CD4-positive, alpha-beta T cell treated with Interleukin-1 beta for 1 hour (primary cell): Measurements from ENCODE around the gene NKAIN1.
"Not testable (repeated sequence)": the region's sequence is repeated elsewhere in the genome, so short reads cannot be mapped to it uniquely, and the experiment has no call there.

Experiments used
- DNase-seq, 2 donors: peaks; one replicate each; pipeline ENCODE4 v3.0.0-alpha.2; 2020 to 2022

NKAIN1 gene

DNA sequence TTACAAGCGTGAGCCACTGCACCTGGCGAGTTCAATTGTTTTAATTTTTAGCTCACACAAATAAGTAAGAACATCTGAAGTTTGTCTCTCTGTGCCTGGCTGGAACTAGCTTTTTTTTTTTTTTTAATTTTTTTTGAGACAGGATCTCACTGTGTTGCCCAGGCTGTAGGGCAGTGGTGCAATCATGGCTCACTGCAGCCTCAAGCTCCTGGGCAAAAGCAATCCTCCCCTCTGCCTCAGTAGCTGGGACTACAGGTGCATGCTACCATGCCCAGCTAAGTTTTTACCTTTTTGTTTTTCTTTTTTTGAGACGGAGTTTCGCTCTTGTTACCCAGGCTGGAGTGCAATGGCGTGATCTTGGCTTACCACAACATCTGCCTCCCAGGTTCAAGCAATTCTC is 7.9 kb downstream of the NKAIN1 start:
- DNase-seq: no peak

DNA sequence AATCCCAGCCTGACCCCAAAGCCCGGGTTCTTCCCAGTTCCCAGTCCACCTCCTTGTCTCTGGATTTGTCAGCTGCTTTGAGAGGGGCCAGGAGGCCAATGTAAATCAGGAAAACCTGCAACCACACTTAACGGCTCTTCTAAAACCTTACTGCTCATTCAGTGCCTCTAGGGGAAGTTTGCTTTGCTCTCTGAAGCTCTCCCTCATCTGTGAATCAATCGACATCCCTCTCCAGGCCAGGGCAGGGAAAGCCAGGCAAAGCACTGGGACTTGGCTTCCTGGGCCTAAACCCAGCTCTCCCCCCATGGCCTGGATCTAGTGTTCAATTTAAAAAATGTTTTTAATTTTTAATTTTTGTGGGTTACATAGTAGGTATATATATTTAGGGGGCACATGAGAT is 9.3 kb downstream of the NKAIN1 start:
- DNase-seq: no peak

DNA sequence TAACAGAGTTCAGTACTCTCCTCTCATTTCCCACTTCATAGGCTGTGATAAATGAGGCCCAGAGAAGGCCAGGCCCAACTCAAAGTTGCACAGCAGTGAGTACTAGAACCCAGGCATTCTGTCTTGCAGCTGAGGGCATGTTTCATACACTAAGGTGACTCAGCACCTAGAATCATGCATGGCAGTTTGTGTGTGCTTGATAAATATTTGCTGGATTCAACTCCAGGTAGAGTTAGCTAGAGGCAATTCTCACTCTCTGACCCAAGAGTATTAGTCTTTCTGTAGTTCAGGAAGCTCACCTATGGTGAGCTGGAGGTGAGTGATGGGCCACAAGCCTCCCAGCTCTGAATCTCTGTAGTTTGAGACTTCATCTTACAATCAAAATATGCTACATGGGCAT is 10.7 kb downstream of the NKAIN1 start:
- DNase-seq: no peak

DNA sequence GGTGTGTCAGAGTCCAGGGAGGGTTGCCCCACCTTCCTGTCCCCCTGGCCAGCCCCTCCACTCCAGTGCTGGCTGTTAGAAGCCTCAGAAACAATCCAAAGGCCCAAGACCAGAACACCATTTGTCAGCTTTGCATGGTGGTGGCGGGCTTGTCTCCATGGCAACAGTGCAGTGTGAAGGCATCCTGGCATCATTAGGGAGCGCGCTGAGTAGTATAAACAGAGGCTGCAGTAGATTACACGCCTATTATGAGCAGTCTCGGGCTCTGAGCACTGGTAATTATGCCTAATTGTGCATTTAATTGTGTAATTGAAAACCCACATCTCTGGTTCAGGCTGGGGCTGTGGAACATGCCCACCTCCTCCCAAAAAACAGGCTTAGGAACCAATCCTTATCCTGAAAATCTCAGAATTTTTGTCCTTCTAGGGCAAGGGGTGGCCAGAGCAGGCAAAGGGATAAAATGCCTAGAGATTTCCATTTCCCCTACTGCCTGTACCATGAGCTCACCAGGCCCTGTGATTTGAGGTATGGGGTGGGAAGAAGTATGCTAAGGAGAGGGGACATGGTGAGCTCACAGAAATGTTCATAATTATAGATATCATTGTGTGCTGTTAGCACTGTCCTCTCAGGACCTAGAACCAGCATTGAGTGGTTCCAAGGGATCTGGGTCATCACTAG is 11.7 kb downstream of the NKAIN1 start:
- DNase-seq: no peak

DNA sequence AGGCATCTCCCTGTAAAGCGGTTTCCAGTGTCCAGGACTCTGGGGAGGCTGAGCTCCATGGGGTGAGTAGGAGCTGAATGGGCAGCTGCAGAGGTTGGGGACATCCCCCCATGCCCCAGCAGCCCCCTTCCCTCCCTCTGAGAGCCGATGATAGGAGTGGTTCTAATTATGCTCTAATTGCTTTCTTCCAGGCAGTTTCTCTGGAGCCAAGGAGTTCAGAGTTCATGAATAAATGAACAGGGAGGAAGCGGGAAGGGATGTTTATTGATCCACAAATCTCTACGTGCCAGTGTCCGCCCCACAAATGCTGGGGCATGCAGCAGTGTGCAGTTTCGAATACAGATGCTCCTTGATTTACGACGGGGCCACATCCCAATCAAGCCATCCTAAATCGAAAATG is 15.6 kb downstream of the NKAIN1 start:
- DNase-seq: no peak

DNA sequence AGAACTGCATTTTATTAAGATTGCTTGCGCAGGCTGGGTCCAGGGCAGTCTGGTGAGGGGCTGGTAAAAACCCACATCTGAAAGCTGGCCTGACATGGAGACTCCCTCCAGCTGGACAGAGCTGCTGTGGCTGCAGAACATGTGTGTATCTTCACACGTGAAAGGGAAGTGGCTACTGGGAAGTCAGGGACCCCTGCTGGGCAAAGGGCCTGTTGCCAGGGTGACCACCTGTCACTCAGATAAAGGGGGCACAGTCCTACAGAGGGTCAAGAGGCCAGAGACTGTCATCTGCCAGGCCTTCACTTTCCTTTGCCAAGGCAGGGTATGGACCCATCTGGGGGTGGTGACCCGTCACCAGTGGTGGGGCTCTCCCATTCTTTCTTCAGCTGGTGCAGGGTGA is 17.5 kb downstream of the NKAIN1 start:
- no peak for DNase-seq

DNA sequence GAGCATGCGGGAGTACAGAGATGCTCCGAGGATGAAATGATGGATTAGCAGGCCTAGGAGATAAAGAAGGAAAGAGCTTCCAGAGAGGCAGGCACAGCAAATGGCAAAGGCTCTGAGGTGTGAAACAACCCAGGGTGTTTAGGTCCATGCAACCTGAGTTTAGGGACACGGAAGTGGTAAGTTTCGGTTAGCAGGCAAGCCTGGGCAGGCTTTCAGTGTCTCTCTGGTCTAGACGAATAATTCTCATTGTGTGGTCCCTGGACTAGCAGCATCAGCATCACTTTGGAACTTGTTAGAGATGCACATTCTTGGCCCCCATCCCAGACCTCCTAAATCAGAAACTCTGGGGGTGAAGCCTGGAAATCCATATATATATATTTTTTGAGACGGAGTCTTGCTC is 18.6 kb downstream of the NKAIN1 start:
- no peak for DNase-seq

DNA sequence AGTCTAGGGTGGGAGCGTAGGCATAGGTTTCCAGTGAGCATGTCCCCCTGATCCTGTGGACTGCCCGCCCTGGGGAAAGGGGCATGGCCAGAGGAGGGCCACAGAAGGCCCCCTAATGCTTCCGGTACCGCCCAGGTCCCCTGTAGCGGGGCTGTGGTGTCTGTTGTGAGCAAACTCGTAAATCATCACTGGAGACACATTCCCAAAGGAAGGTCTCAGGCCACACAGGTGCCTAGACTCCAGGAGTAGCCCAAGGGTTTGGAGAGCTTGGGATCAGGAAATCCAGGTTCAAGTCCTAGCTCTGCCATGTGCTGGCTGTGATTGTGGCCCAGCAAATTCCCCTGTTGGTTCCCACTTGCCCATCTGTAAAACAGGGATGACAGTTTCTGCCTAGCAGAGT is 20.2 kb downstream of the NKAIN1 start:
- DNase-seq: no peak

DNA sequence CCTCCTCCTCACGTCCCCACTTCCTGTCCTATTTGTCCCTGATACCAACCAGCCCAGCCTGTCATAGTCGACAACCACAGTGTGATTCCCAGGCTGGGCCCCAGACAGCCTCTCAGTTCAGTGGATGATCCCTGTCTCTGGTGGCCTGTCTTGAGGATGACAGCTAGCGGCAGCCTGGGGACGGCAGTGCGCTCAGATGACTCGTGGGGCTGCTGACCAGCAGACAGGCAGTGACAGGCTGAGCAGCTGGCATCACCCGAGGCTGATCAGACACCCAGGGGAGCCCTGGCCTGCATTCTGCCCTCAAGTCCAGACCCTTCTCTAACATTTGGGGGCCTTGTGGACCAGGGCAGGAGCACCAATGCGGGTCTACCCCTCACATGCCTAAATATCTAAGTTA is 21.0 kb downstream of the NKAIN1 start:
- no peak for DNase-seq

DNA sequence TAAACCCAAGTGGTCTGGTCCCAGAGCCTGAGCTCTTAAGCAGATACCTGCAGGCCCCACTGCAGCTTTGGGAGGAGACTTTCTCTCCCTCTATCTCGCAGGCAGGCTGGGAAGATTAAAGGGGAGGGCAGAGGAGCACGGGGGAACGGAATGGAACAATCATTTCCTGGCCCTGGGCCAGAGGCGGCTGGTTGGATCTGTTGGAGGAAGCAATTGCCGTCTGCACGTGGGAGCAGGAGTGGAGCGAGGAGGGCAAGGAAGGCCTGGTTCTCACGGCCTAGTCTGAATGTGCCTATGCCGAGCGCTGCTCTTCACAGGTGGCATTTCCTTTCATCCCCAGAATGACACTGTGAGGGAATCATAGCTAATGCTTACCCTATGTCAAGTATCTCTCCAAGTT is 23.7 kb downstream of the NKAIN1 start:
- no peak for DNase-seq

DNA sequence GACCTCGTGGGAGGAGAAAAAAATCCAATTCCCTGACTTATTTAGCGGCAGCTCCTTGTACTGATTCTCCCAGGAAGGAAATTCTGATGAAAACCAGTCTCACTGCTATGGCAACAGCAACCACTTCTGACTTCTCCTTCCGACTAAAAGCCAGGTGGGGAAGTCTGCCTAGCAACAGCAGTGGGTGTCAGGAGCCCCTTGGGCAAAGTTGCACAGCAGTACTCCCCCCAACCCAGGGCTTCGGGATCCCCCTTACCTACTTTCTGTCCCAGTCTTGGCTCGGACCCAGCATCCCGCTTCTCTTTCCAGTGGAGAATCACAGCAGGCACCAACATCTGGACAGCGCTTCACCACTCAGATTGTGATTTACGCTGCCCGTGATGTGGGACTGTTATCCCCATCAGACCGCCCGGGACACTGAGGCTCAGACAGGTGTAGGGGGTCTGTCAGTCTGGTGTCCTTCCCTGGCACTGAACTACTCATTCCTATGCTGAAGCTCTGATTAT is 24.6 kb downstream of the NKAIN1 start:
- no peak for DNase-seq

DNA sequence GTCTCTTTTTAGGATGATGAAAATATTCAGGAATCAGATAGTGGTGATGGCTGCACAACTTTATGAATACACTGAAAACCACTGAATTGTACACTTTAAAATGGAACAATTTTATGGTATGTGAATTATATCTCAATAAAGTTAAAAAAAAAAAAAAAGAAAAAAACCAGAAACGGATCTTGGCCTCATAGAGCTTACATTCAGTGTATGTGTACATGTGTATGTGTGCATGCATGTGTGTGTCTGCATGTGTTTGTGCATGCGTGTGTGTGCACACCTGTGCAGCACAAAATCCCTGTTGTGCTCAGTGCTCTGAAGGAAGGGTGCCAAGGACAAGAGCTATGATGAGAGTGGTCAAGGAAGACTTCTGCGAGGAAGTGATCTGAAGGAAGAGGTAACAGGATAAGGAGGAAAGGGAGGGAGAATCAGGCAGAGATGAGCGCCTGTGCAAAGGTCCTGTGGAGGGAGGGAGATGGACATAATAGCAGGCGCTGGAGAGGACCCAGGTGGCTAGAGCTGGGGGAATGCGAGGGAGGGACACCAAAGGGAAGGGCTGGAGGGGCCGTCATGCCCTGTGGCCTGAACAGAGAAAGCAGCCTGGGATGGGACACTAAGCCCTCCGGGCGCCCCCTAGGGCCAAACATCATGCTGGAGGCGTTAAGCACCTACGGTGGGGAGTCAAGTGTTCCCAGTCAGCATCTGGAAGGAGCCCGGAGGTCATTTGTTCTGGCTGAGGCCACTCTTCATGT is 25.2 kb downstream of the NKAIN1 start:
- DNase-seq: no peak

DNA sequence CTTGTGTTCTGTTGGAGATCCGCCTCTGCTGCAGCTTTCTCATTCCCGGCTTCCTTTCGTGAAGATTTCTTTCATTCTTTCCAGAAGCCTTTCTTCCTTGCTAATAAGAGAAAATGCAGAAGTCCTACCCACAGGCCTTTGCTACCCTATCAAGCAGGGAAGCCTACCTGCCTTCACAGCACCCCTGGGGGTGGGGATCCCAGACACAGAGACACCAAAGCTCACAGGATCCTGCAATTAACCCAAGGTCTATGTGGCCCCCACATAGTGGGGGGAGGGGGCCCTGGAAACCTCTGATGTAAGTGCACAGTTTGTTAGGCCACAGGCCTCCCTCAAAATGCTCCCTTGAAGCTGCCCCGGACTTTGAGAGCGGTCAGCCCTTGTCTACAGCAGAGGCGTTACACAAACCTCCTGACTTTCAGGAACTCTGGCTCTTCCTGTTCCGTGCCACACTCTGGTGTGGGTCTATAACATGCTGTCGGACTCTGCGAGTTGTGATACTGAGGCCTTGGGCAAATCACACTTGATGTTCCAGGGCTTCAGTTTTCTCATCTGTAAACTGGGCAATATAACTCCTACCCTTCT is 31.2 kb downstream of the NKAIN1 start:
- DNase-seq: no peak

DNA sequence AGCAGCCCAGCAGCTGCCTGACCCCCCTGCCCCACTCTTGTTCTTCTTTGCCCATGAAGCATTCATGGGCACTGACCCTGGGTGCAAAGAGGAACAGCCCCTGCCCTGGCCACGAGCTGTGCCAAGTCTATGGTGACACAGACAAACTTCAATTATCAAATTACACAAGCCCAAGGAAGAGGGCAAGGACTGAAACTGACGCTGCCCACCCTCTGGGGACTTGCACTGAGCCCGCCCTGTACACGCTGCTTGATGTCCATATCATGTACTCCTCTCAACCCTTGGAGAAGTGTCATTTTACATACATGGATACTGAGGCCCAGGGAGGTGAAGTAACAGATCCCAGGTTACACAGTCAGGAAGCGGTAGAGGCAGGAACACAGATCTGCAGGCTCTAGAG is 32.1 kb downstream of the NKAIN1 start:
- DNase-seq: no peak

DNA sequence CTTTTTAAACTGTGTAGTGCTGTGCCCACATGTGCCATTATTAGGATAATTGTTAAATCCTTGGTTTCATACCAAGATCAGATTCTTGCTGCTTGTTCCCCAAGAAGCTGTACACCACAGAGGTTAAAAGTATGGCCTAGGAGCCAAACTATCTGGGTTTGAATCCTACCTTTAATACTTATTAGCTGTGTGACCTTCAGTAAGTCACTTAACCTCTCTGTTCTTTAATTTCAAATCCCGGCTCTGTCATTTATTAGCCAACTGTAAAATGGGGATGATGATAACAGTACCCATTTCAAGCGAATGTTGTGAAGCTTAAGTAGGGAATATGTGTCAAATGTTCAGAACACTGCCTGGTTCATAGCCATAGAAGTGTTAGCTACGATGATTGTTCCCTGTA is 32.6 kb downstream of the NKAIN1 start:
- no peak for DNase-seq

DNA sequence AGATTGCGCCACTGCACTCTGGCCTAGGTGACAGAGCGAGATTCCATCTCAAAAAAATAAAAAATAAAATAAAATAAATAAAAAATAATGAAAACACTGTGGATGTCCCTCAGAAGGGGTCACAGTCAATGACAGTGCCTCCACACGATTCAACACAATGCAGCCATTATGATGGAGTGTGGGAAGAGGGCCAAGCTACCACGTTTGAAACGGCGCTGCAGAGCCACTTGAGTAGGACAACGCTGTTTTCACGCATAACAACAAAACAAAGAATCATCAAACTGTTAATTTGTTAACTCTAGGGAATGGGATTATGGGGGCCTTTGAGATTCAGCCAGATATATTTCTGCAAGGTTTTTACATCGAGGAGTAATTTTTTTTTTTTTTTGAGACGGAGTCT is 36.5 kb downstream of the NKAIN1 start:
- DNase-seq: no peak

DNA sequence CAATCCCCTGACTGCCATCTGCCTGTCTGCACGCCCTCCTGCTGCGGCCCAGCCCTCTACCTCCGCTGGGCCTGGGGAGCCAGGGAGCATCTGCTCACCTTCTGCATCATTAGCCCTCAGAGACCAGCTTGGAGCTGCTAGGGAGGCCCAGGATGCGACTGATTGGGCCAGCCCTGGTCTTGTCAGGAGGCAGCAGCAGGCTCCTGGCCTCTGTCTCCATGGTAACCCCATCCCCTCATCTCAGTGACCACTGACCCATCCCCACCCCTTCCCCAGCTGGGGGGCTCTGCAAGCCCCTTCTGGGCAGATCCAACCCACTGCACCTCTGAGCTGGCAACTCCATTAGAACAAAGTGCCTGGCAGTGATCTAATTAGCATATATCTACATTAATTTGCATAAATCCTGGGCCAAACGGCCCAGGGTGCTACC is 37.7 kb downstream of the NKAIN1 start:
- no peak for DNase-seq

DNA sequence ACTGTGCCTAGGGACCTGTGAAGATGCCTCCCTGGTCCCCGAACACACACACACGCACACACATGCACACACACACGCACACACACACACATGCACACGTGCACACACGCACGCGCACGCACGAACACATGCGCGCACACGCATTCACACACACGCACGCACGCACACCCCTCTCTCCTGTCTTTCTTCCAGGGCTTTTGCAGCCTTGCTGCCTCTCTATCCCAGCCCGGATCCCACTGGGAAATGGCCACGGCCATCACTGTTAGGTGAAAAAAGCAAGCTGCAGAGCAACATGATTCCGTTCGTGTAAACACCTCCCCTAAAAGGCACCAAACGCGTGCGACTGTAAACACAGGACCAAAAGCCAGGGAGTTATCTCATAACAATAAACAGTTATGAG is 39.7 kb downstream of the NKAIN1 start:
- DNase-seq: no peak

DNA sequence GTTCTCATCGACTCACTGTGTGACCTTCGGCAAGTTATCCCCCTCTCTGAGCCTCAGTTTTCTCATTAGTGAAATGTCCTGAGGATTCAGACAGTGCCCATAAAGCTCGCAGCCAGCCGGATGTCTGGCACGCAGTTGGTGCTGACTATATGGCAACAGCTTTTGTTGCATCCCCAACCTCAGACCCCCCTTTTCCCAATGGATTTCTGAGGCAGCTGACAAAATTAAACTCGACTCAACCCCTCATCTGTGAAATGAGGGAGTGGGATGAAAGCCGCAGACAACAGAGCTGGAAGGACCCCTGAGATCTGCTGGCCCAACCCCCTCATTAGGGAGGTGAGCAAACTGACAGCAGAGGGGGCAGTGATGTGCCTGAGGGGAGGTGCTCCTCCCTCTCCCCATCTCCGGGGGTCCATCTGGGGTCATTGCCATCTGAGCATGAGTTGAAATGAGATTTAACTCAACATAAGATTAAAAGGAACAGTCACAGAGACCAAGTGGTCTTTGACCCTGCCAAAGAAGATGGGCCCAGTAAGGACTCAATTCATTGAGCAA is 40.4 kb downstream of the NKAIN1 start:
- no peak for DNase-seq

DNA sequence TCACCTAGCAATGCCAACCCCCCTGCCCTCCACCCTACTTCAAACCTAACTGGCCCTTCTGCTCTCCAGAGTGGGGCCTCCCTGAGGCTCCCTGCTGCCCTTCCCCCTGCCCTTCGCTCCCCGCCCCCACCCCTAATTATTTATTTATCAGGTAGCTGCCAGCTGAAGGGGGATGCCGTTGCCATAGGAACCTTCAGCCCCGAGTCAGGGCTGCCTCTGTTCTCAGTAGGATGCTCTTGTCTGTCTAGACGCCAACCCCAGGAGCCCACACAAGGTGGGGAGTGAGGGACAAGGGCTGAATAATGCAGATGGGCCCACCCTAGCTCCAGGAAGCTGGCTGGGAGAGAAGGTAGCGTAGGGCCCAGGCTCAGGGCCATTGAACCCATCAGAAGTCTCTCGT is 41.1 kb downstream of the NKAIN1 start:
- DNase-seq: no peak

DNA sequence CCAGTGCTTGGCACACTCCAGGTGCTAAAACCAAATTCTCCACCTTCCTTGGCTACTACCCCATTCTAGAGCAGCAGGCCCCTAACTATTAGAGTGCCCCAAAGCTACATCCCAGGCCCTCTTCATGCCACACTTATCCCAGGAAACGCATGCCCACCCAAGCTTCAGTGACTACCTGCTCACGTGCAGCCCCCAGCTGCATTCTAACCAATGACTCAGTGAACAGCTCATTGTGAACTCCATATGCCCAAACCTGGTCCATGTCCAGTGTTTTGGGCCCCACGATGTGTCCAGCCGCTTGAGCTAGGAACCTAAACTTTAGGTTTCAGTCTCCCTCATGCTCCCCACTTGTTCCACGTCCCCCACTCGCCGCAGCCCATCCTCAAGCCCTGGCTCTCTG is 41.5 kb downstream of the NKAIN1 start:
- DNase-seq: no peak

DNA sequence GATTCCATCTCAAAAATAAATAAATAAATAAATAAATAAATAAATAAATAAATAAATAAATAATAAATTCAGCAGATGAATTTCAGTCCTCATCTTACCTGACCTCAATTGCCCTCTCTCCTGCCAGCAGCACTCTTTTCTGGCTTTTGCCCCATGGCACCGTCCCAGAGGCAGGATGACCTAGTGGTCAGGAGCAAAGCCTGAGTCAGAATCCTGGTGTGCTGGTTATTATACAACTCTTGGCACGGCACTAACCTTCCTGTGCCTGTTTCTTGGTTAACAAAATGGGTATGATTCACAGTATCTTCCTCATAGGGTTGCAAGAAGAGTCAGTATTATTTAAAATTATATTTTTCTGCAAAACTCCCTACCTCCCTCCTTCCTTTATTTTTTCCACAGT is 43.0 kb downstream of the NKAIN1 start:
- DNase-seq: no peak

DNA sequence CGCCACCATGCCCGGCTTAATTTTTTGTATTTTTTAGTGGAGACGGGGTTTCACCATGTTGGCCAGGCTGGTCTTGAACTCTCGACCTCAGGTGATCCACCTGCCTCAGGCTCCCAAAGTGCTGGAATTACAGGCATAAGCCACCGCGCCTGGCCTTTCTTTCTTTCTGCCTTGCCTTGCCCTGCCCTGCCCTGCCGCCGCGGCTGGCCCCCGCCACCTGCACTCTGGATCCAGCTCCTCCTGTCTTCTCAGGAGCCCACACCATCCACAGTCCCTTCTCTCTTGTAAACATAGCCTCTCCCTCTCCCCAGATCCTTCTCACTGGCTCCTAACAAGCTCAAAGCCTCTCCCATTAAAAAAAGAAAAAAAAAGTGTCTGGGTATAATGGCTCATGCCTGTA is 44.4 kb downstream of the NKAIN1 start:
- DNase-seq: not testable (repeated sequence)

DNA sequence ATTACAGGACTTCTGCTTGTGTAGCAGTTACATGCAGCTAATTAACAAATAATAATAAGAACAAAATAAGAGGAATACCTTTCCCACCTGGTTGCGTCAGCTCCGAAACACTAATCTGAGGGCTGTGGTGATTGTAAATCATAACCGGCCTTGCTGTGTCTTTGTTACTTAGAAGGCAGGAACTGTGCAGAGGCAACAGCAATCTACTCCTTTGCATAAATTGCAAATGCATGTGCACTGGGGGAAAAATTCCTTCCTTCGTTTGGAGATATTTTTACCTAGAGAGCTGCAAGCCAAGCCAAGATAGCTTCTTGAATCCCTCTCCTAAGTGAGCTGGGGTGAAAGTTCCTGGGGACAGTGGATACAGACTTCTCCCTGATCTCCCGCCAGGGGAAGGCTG is 46.0 kb downstream of the NKAIN1 start:
- no peak for DNase-seq
